Kidney (tissue), 14 donors: ENCODE measurements around the gene DNMT1. TPM values are rescaled to one million over a fixed set of nuclear protein-coding genes. Genes with fewer than 3 reads are reported as not detected.
A peak's percentile ranks its signal among the peaks of the same experiment; 100 is the strongest.

ENCODE experiments used
- DNase-seq, 5 donors: peaks; one replicate each; pipeline ENCODE4 v3.0.0-alpha.2; 2013 to 2020
- FAIRE-seq: peaks from 2 replicates; lab custom pipeline; 2012; peaks lifted over from hg19 to GRCh38; lab: Jason Lieb, UNC
- H3K27ac ChIP-seq, 2 donors: one replicate each; pipeline ENCODE4 v1.7.0; 2013; ENCODE audit warnings: low read depth in 2 of 2, low read length in 2 of 2, inconsistent platforms in 1 of 2
- H3K27me3 ChIP-seq: one replicate; pipeline ENCODE4 v1.7.1; 2013; ENCODE audit warnings: low read length, inconsistent platforms; ENCODE audit not compliant: control insufficient read depth, insufficient read depth
- H3K36me3 ChIP-seq, 3 donors: one replicate each; pipeline versions ENCODE4 v1.7.0 to v1.7.1; 2013; ENCODE audit warnings: low read length in 3 of 3, control low read depth in 1 of 3, inconsistent platforms in 1 of 3; ENCODE audit not compliant: insufficient read depth in 3 of 3, control insufficient read depth in 2 of 3
- H3K4me1 ChIP-seq, 3 donors: one replicate each; pipeline versions ENCODE4 v1.7.0 to v1.7.1; 2013; ENCODE audit warnings: low read length in 3 of 3, inconsistent platforms in 1 of 3, low read depth in 1 of 3; ENCODE audit not compliant: control insufficient read depth in 2 of 3, insufficient read depth in 2 of 3
- H3K4me3 ChIP-seq, 3 donors: one replicate each; pipeline versions ENCODE4 v1.7.0 to v1.8.1; 2013; ENCODE audit warnings: low read length in 3 of 3, control low read depth in 1 of 3, inconsistent platforms in 1 of 3
- H3K9ac ChIP-seq, 3 donors: one replicate each; pipeline versions ENCODE4 v1.7.0 to v1.7.1; 2013; ENCODE audit warnings: low read length in 3 of 3, control low read depth in 1 of 3, inconsistent platforms in 1 of 3
- H3K9me3 ChIP-seq, 3 donors: one replicate each; pipeline versions ENCODE4 v1.7.0 to v1.7.1; 2013; ENCODE audit warnings: low read length in 3 of 3, control low read depth in 1 of 3, inconsistent platforms in 1 of 3; ENCODE audit not compliant: control insufficient read depth in 2 of 3, insufficient read depth in 1 of 3
- intact Hi-C: fragments of 100-400 bp; cut with DNase I; formaldehyde crosslinking; loops from one replicate; pipeline ENCODE4 v1.11.1; 2022
- polyA plus RNA-seq: library from polyadenylated mRNA; stranded (reverse); fragments of 350-450 nt; fragmentation: Illumina TruSeq; extraction: RNeasy Lipid Tissue Mini Kit (QIAGEN cat#74804); gene quantifications from one replicate; pipeline ENCODE4 v1.2.3, GENCODE V29; 2014; ENCODE audit warnings: low read depth, low replicate concordance; ENCODE audit not compliant: insufficient read depth
- total RNA-seq: library from RNA; stranded (reverse); fragmentation: NEBNext Ultra II Directional; extraction: Animal tissue kit (Norgen Biotek cat#: 25700); gene quantifications from one replicate; pipeline ENCODE4 v1.2.1, GENCODE V29; 2021
- TF ChIP-seq, protein P1 (sequence below): IDR thresholded peaks from 3 replicates; pipeline ENCODE4 v1.5.1; 2012; ENCODE audit warnings: mild to moderate bottlenecking, moderate library complexity, borderline replicate concordance; ENCODE audit not compliant: insufficient read depth; ENCODE audit errors: extremely low read depth
- donor health status: control.
- donor health status: control.
- donor health status: control.
- donor health status: control.
- donor health status: control.
- donor health status: DM: yes; HTN: yes; CAD: no.
- donor health status: Normal renal cell carcinoma (clear cell type).

Gene DNMT1
- total and polyA plus RNA-seq, 2 donors from 2014 or later = 15.3 to 64.6 TPM

DNA sequence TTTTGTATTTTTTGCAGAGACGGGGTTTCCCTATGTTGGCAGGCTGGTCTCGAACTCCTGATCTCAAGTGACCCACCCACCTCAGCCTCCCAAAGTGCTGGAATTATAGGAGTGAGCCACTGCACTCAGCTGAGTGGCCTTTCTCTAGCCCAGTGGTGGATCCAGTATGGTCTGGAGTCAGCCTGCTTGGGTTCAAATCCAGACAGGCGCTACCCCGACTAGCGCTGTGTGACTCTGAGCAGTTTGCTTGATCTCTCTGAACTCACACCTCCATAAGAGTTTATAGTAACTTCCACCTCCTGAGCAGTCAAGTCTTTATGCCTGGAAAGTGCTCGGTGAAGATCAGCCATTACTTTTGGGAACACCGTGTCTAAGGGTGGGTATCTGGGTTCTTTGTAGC is 25.9 kb upstream of the DNMT1 start:
- H3K36me3 ChIP-seq = no peaks in the 10 kb centered on the region
- intact Hi-C loops = no loop called here
- H3K27me3 ChIP-seq = no peaks in the 10 kb centered on the region
- no peak overlapping the region for H3K4me3 ChIP-seq
- H3K4me1 ChIP-seq = no peaks in the 10 kb centered on the region
- TF ChIP-seq, protein P1, sequence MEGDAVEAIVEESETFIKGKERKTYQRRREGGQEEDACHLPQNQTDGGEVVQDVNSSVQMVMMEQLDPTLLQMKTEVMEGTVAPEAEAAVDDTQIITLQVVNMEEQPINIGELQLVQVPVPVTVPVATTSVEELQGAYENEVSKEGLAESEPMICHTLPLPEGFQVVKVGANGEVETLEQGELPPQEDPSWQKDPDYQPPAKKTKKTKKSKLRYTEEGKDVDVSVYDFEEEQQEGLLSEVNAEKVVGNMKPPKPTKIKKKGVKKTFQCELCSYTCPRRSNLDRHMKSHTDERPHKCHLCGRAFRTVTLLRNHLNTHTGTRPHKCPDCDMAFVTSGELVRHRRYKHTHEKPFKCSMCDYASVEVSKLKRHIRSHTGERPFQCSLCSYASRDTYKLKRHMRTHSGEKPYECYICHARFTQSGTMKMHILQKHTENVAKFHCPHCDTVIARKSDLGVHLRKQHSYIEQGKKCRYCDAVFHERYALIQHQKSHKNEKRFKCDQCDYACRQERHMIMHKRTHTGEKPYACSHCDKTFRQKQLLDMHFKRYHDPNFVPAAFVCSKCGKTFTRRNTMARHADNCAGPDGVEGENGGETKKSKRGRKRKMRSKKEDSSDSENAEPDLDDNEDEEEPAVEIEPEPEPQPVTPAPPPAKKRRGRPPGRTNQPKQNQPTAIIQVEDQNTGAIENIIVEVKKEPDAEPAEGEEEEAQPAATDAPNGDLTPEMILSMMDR = no peak
- no peak for FAIRE-seq
- H3K9ac ChIP-seq = no peak overlapping the region
- H3K27ac ChIP-seq = no peak overlapping the region
- DNase-seq = no peak
- no peaks in the 10 kb centered on the region for H3K9me3 ChIP-seq

DNA sequence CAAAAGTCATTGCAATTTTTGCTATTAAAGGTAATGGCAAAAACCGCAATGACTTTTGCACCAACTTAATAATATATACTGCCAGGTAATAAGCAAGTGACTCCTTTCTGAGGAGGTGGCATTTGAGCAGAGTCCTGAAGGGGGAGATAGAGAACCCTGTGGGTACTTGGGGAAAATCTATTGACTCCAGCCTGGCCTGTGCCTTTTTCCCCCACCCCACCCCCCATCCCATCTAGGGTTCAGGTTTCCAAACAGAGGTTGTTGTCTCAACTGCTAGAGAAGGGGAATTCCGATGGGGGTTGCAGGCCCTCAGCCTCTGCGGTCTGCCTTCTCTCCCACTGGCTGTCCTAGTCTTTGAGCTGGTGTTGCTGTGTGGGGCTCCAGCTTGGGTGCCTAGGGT is 24.9 kb upstream of the DNMT1 start:
- Histone ChIP-seq H3K4me1 (no peaks in the 10 kb centered on the region), H3K36me3 (no peaks in the 10 kb centered on the region), H3K27me3 (no peaks in the 10 kb centered on the region), H3K27ac (no peak overlapping the region), H3K9me3 (no peaks in the 10 kb centered on the region), H3K4me3 (no peak overlapping the region), H3K9ac (no peak overlapping the region)
- TF ChIP-seq, protein P1 = peak; percentile 9
- DNase-seq (peak in 3 of 5 donors; percentile 27 to 47 (median 35)), FAIRE-seq (no peak)
- intact Hi-C loops = no loop called here

DNA sequence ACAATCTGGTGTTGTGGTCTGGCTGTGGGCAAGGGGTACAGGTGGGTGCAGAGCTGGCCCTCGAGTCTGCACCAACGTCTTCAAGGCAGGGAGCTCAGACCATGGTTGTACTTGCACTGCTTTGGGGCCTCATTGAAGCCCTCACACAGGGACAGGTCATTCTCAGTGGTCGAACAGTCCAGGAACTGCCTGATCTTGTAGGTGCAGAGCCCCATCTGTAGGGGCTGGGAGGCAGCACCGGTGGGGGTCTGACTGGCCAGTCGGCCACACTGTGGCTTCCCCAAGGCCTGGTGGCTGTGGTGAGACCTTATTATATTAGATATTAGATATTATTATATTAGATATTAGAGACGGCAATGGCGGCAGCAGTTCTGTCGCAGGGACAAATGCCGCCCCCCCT is 22.3 kb upstream of the DNMT1 start:
- H3K27me3 ChIP-seq = no peaks in the 10 kb centered on the region
- H3K9me3 ChIP-seq = no peaks in the 10 kb centered on the region
- no peak for DNase-seq
- no peak overlapping the region for H3K27ac ChIP-seq
- H3K4me3 ChIP-seq = no peak overlapping the region
- no peaks in the 10 kb centered on the region for H3K4me1 ChIP-seq
- intact Hi-C loops = no loop called here
- no peak overlapping the region for H3K9ac ChIP-seq
- no peaks in the 10 kb centered on the region for H3K36me3 ChIP-seq
- TF ChIP-seq, protein P1 = no peak
- FAIRE-seq = no peak

DNA sequence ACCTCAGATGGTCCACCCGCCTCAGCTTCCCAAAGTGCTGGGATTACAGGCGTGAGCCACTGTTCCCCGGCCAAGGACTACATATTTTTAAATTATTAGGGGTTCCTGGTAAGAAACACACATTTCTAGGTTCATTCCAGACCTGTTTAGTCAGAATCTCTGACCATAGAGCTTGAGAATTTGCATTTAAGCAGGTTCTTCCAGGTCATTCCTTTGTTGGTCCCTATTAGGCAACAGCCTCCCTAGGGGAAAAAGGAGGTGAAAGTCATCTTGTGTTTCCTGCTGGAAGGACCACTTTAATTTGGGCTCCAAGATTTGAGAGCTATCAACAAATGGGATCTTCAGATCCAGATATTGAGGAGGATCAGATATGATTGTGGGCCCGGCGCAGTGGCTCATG is 20.0 kb upstream of the DNMT1 start:
- Histone ChIP-seq H3K27me3 (no peaks in the 10 kb centered on the region), H3K4me1 (no peaks in the 10 kb centered on the region), H3K36me3 (no peaks in the 10 kb centered on the region), H3K9ac (no peak overlapping the region), H3K9me3 (no peaks in the 10 kb centered on the region), H3K27ac (no peak overlapping the region), H3K4me3 (no peak overlapping the region)
- TF ChIP-seq, protein P1 = no peak
- intact Hi-C loops = no loop called here
- FAIRE-seq (no peak), DNase-seq (no peak)
